H9 (cell line): Measurements from ENCODE around the gene IQSEC1. TPM values are rescaled to one million over a fixed set of nuclear protein-coding genes. Genes with fewer than 3 reads are reported as not detected.

Experiments
- DNase-seq: peaks from one replicate; pipeline ENCODE4 v3.0.0-alpha.2; 2017
- H2AFZ ChIP-seq: one replicate; pipeline ENCODE4 v1.6.1; 2013; ENCODE audit warnings: mild to moderate bottlenecking, low read length, control low read depth, moderate library complexity
- H2AK5ac ChIP-seq: 2 replicates; pipeline ENCODE4 v1.6.1; 2013; ENCODE audit warnings: low read length, control low read depth, mixed read lengths; ENCODE audit not compliant: insufficient read length
- H2BK120ac ChIP-seq: one replicate; pipeline ENCODE4 v1.6.1; 2013; ENCODE audit warnings: low read depth, mild to moderate bottlenecking, low read length, control low read depth, inconsistent platforms; ENCODE audit not compliant: poor library complexity, severe bottlenecking
- H2BK12ac ChIP-seq: 2 replicates; pipeline ENCODE4 v1.6.1; 2013; ENCODE audit warnings: low read length, control low read depth, mixed read lengths, low read depth; ENCODE audit not compliant: insufficient read length
- H2BK15ac ChIP-seq: 2 replicates; pipeline ENCODE4 v1.6.1; 2013; ENCODE audit warnings: low read depth, low read length, control low read depth
- H2BK20ac ChIP-seq: one replicate; pipeline ENCODE4 v1.6.1; 2013; ENCODE audit warnings: low read depth, mild to moderate bottlenecking, low read length, control low read depth, inconsistent platforms; ENCODE audit not compliant: poor library complexity, severe bottlenecking
- H2BK5ac ChIP-seq: 2 replicates; pipeline ENCODE4 v1.6.1; 2013; ENCODE audit warnings: low read length, control low read depth, mixed read lengths; ENCODE audit not compliant: insufficient read length
- H3K14ac ChIP-seq: 2 replicates; pipeline ENCODE4 v1.6.1; 2013; ENCODE audit warnings: low read length, control low read depth; ENCODE audit not compliant: insufficient read depth
- H3K18ac ChIP-seq: 2 replicates; pipeline ENCODE4 v1.6.1; 2013; ENCODE audit warnings: low read depth, mild to moderate bottlenecking, mixed read lengths, low read length, control low read depth; ENCODE audit not compliant: insufficient read length
- H3K23ac ChIP-seq: 2 replicates; pipeline ENCODE4 v1.6.1; 2013; ENCODE audit warnings: low read length, control low read depth, mixed read lengths, low read depth; ENCODE audit not compliant: insufficient read length
- H3K23me2 ChIP-seq: 2 replicates; pipeline ENCODE4 v1.6.1; 2013; ENCODE audit warnings: low read depth, mild to moderate bottlenecking, mixed read lengths, low read length, control low read depth; ENCODE audit not compliant: insufficient read length, poor library complexity, severe bottlenecking
- H3K27ac ChIP-seq: 2 replicates; pipeline ENCODE4 v1.5.1; 2013; ENCODE audit warnings: low read length, control low read depth, mixed read lengths, low read depth; ENCODE audit not compliant: insufficient read length
- H3K27me3 ChIP-seq: 2 replicates; pipeline ENCODE4 v1.6.1; 2013; ENCODE audit warnings: low read length, control low read depth, inconsistent platforms; ENCODE audit not compliant: insufficient read depth
- H3K4ac ChIP-seq: 2 replicates; pipeline ENCODE4 v1.6.1; 2013; ENCODE audit warnings: low read depth, mild to moderate bottlenecking, control low read depth, inconsistent platforms, low read length, moderate library complexity
- H3K4me1 ChIP-seq: 2 replicates; pipeline ENCODE4 v1.6.1; 2013; ENCODE audit warnings: low read length, control low read depth, inconsistent platforms; ENCODE audit not compliant: insufficient read depth
- H3K4me2 ChIP-seq: 2 replicates; pipeline ENCODE4 v1.6.1; 2013; ENCODE audit warnings: low read length, control low read depth, mixed read lengths; ENCODE audit not compliant: insufficient read length, insufficient read depth
- H3K56ac ChIP-seq: 2 replicates; pipeline ENCODE4 v1.6.1; 2013; ENCODE audit warnings: low read depth, mild to moderate bottlenecking, mixed read lengths, low read length, control low read depth; ENCODE audit not compliant: insufficient read length
- H3K79me1 ChIP-seq: 2 replicates; pipeline ENCODE4 v1.6.1; 2013; ENCODE audit warnings: low read depth, mild to moderate bottlenecking, moderate library complexity, low read length, control low read depth, inconsistent platforms; ENCODE audit not compliant: insufficient read depth, poor library complexity, severe bottlenecking
- H3K79me2 ChIP-seq: 2 replicates; pipeline ENCODE4 v1.6.1; 2013; ENCODE audit warnings: low read length, control low read depth, inconsistent platforms; ENCODE audit not compliant: insufficient read depth
- H3K9ac ChIP-seq: 2 replicates; pipeline ENCODE4 v1.6.1; 2013; ENCODE audit warnings: low read length, control low read depth, mixed read lengths; ENCODE audit not compliant: insufficient read length; ENCODE audit errors: extremely low read depth
- H3K9me3 ChIP-seq: one replicate; pipeline ENCODE4 v1.6.1; 2013; ENCODE audit warnings: low read depth, low read length, inconsistent platforms; ENCODE audit not compliant: control insufficient read depth
- H3T11ph ChIP-seq: one replicate; pipeline ENCODE4 v1.6.1; 2013; ENCODE audit warnings: mild to moderate bottlenecking, low read length, control low read depth, inconsistent platforms
- H4K20me1 ChIP-seq: one replicate; pipeline ENCODE4 v1.6.1; 2013; ENCODE audit not compliant: control insufficient read depth, insufficient read length, insufficient read depth
- H4K5ac ChIP-seq: 2 replicates; pipeline ENCODE4 v1.6.1; 2013; ENCODE audit warnings: low read depth, mild to moderate bottlenecking, mixed read lengths, low read length, control low read depth; ENCODE audit not compliant: insufficient read length
- H4K8ac ChIP-seq: replicated peaks from 2 replicates; pipeline ENCODE4 v1.6.1; 2013; ENCODE audit warnings: low read length, control low read depth, mixed read lengths, low read depth; ENCODE audit not compliant: insufficient read length
- H4K91ac ChIP-seq: 2 replicates; pipeline ENCODE4 v1.6.1; 2013; ENCODE audit warnings: low read depth, mild to moderate bottlenecking, moderate library complexity, mixed read lengths, low read length, control low read depth; ENCODE audit not compliant: insufficient read length
- H3K27ac Mint-ChIP-seq, 3 experiments: 2 replicates in 2 of 3; 3 replicates in 1 of 3; pipeline ENCODE4 v1.8.0; 2020 to 2021; ENCODE audit warnings: mixed read lengths in 3 of 3, mild to moderate bottlenecking in 1 of 3, moderate library complexity in 1 of 3
- H3K27me3 Mint-ChIP-seq: 2 replicates; pipeline ENCODE4 v1.8.0; 2021; ENCODE audit warnings: low read depth, mild to moderate bottlenecking, moderate library complexity, mixed read lengths
- H3K36me3 Mint-ChIP-seq, 3 experiments: 2 replicates in 2 of 3; 3 replicates in 1 of 3; pipeline ENCODE4 v1.8.0; 2020 to 2021; ENCODE audit warnings: low read depth in 3 of 3, mixed read lengths in 3 of 3; ENCODE audit not compliant: insufficient read depth in 1 of 3
- H3K4me1 Mint-ChIP-seq, 2 experiments: 2 replicates each; pipeline ENCODE4 v1.8.0; 2020; ENCODE audit warnings: mixed read lengths in 2 of 2
- H3K4me3 Mint-ChIP-seq, 2 experiments: 2 replicates in 1 of 2; 3 replicates in 1 of 2; pipeline ENCODE4 v1.8.0; 2020 to 2021; ENCODE audit warnings: mild to moderate bottlenecking in 2 of 2, mixed read lengths in 2 of 2, moderate library complexity in 1 of 2
- H3K9me3 Mint-ChIP-seq, 2 experiments: 2 replicates in 1 of 2; 3 replicates in 1 of 2; pipeline ENCODE4 v1.8.0; 2020; ENCODE audit warnings: mild to moderate bottlenecking in 2 of 2, mixed read lengths in 2 of 2, moderate library complexity in 1 of 2
- CTCF ChIP-seq: fragments of 200-600 bp; sonication (generic); conservative IDR thresholded peaks from 3 replicates; pipeline ENCODE4 v1.8.0; 2021; ENCODE audit warnings: antibody characterized with exemption, mild to moderate bottlenecking
- WGBS: extraction: QIAGEN DNeasy Blood & Tissue Kit; methylation state at CpG from one replicate; pipeline ENCODE4 v1.1.7; 2013; ENCODE audit warnings: missing lambda C conversion rate, low lambda C conversion rate, mixed read lengths; ENCODE audit not compliant: insufficient read length; ENCODE audit errors: extremely low coverage; 5-methylcytosine and 5-hydroxymethylcytosine counted together
- total RNA-seq: library from RNA; stranded (reverse); gene quantifications from 2 replicates; pipeline ENCODE4 v1.2.1, GENCODE V29; 2021

IQSEC1 gene
- total RNA-seq, 1 experiment from 2014 or later, result 19.1 TPM

- Histone ChIP-seq H3K23me2 (peaks cover 9% of the 10 kb centered on the region), H3K56ac (no peak overlapping the region), H3K27ac (no peak overlapping the region), H2BK15ac (no peak overlapping the region), H2AFZ (no peak overlapping the region), H4K20me1 (no peaks in the 10 kb centered on the region), H3T11ph (no peak overlapping the region), H2BK20ac (no peak overlapping the region), H3K9me3 (no peaks in the 10 kb centered on the region), H2BK120ac (no peak overlapping the region), H3K23ac (no peak overlapping the region), H3K9ac (peak overlapping the region; percentile 34), H3K79me2 (no peaks in the 10 kb centered on the region; the same call in 1 of the 2 replicates), H3K4me2 (peak overlapping the region; percentile 37), H4K8ac (no peak overlapping the region), H3K18ac (no peak overlapping the region), H2BK5ac (no peak overlapping the region), H3K14ac (no peak overlapping the region; the same call in 1 of the 2 replicates), H4K5ac (no peak overlapping the region), H2AK5ac (no peak overlapping the region), H3K4ac (no peak overlapping the region), H3K4me1 (no peaks in the 10 kb centered on the region; the same call in 1 of the 2 replicates), H4K91ac (no peak overlapping the region), H2BK12ac (no peak overlapping the region), H3K79me1 (peaks cover 6% of the 10 kb centered on the region), H3K27me3 (no peaks in the 10 kb centered on the region)
- peaks cover 36 to 42% of the 10 kb centered on the region in 2 experiments for H3K4me1 Mint-ChIP-seq
- H3K9me3 Mint-ChIP-seq, result no peaks in the 10 kb centered on the region
- H3K27me3 Mint-ChIP-seq, result peaks cover 31% of the 10 kb centered on the region
- no peak overlapping the region for H3K27ac Mint-ChIP-seq
- DNase-seq, result peak; percentile 50
- WGBS, result no CpG with 5 or more reads among the region's 56 CpGs
- peak overlapping the region; percentile 85 to 91 for H3K4me3 Mint-ChIP-seq
- H3K36me3 Mint-ChIP-seq, result peaks cover 0 to 3% (median 2%) of the 10 kb centered on the region in 3 experiments; a peak in 3 of 7 replicates
- no peak for TF ChIP-seq CTCF
Observed at GRCh38 chr3:12966847-12967605, 106.2 kb downstream of the IQSEC1 start.
